ENCODE results near the gene CIAO3. TPM values are rescaled to one million over a fixed set of nuclear protein-coding genes. Genes with fewer than 3 reads are reported as not detected.

Gene CIAO3
- total RNA-seq, result 34.8 and 36.0 TPM in 2 replicates

GRCh38 chr16:740764-741505, at the start of gene CIAO3:
TSS of gene CIAO3 (minus strand) at chr16:740997. CDS start at chr16:740985, 12 bp downstream.

DNA sequence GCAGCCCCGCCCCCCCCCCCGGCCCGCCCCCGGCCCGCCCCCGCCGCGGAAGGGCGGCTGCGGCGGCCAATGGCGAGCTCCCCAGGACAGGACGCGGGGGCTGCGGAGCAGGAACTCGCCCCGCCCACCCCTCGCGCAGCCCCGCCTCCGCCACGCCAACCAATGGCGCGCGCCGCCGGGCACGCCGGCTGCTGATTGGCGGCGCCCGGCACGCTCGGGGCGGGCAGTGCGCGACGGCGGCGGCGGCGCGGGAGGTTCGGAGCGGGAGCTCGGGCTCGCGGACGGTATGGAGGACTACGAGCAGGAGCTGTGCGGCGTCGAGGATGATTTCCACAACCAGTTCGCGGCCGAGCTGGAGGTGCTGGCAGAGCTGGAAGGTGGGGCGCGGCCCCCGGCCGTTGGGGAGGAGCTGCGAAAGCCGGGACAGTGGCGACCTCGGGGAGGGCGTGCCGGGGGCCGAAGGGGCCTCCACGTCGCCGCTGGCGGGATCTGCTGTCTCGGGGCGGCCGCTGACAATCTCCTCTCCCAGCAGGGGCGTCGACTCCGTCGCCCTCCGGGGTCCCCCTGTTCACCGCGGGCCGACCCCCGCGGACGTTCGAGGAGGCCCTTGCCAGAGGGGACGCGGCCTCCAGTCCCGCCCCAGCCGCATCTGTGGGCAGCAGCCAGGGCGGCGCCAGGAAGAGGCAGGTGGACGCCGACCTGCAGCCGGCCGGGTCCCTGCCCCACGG, 47.8 kb upstream of the CIAO3 start, which contains the start of gene CHTF18:
Gene CHTF18, plus strand, starts transcription at position 222 of the 728 bp plus-strand sequence. Its CDS starts 65 bp downstream, at position 287.

GRCh38 chr16:787978-788398, 47.2 kb upstream of the CIAO3 start, which contains the start of gene RPUSD1:
TSS of gene RPUSD1 (minus strand) at chr16:788381. CDS start at chr16:787737, 644 bp downstream.

GRCh38 chr16:760545-761343, 19.9 kb upstream of the CIAO3 start, which contains the start of gene MSLN:
TSS of gene MSLN (plus strand) at chr16:760734. CDS start at chr16:762681, 1,947 bp downstream.

GRCh38 chr16:726438-727290, 14.1 kb downstream of the CIAO3 start, which contains the start of the genes CCDC78 and HAGHL:
TSS of gene CCDC78 (minus strand) at chr16:726443. CDS start at chr16:726367, 76 bp downstream.
TSS of gene HAGHL (plus strand) at chr16:727106. CDS start at chr16:727510, 404 bp downstream.

GRCh38 chr16:720990-721764, 19.6 kb downstream of the CIAO3 start, which contains the start of gene ANTKMT:
TSS of gene ANTKMT (plus strand) at chr16:721146. CDS start at chr16:721275, 129 bp downstream.

DNA sequence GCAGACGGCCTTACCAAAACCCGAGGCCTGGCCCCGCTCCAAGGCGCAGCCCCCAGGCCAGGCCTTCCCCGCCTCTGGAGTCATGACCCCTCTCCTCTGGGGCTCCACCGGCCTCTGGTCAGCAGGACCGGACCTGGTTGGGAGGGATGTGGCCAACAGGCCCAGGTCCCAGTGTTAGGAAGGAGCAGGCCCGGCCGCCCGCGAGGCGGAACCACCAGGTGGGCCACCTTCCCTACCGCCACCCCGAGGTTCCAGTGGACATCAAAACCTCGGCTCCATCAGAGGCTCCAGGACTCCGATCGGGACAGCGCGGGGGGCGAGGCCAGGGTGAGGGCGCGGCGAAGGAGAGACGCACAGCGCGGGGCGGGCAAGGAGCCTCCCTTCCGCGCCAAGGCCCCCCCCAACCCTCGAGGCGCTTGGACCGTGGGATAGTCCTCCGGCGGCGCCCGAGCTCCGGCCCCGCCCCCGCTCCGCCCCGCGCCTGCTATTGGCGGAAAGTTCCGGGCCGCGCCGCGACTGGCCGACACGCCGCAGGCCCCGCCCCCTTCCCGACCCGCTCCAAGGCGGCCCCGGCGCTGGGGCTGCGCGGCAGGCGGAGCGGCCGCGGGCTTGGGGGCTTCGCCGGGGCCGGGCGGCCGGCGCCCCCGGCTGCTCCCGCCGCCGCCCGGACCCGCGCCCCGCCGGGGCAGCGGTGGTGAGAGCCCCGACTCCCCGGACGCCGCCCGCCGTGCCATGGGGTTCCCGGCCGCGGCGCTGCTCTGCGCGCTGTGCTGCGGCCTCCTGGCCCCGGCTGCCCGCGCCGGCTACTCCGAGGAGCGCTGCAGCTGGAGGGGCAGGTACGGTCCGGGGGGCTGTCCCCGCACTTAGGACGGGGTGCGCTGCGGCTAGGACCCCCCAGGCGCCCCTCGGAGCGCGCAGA, 26.0 kb downstream of the CIAO3 start, which contains the start of gene METRN:
Gene METRN, plus strand, starts transcription at position 561 of the 919 bp plus-strand sequence. Its CDS starts 172 bp downstream, at position 733.

DNA sequence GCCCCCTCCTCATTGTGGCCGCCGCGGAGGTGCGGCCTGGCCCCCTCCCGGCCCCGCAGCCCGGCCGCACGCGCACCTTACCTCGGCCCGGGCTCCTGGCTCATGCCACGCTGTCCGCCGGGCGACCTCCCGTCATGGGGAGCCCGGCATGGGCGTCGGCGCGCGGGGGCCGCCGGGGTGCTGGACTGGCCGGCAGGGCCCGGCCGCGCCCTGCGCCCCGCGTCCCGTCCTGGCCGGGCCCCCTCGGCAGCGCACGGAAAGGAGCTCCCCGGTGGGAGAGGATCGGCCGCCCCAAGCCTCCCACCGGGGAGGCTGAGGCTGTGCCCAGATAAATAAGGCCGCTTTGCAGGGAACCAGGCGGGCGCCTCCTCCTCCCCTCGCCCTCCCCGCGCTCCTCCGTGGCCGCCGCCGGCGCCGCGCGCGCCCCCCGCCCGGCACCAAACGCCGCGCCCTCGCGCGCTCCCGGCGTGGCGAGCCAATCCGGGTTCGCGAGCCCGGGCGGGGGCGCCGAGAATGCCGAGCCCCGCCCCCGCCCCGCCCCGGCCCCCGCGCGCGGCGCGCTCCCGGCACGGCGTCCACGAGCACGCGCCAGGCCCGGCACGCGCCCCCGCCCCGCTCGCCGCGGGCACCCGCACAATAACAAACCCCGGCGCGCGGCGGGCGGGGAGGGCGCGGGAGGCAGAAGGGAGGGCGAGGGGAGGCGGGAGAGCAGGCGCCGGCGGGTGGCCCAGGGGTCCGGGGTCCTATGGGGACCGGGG, 35.2 kb downstream of the CIAO3 start, which contains the start of gene FBXL16:
Gene FBXL16, minus strand, starts transcription at position 371 of the 758 bp plus-strand sequence. CDS start 8,396 bp downstream, outside the sequence.

DNA sequence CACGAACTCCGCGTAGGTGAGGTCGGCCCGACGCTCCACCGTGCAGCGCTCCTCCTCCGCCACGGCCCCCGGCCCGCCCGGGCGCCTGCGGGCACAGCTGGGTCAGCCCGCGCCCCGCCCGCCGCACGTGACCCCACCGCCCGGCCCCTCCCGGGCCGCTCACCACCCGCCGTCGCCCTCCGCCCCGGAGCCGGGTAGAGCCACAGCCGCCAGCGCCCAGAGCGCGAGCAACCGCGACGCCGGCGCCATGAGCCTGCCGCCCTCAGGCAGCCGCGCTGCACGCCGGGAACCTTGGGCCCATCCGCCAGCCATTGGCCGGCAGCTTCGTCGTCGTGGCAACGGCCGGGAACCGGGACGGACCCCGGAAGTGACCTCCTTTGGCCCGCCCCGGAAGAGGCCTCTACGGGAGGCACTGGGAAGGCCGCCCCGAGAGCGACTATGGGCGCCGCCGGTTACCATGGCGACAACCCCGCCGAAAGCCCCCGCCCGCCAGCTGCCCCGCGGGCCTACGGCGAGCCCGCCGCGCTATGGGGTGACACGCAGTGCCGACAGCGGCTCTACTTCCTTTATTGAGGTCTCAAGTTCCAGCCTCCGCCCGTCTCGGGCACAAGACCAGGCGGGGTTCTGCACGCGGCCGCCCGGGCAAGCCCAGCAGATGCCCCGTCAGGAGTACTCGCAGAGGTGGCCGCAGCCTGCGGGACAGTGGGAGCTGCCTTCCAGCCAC, 56.6 kb downstream of the CIAO3 start, which contains the start of gene JMJD8:
Gene JMJD8, minus strand, starts transcription at position 264 of the 724 bp plus-strand sequence. Its CDS starts 15 bp downstream, at position 249.

GRCh38 chr16:679814-680624, 60.8 kb downstream of the CIAO3 start, which contains the start of gene STUB1:
TSS of gene STUB1 (plus strand) at chr16:680410. CDS start at chr16:680526, 116 bp downstream.

Small RNA genes lying within 50 kb of the gene (small RNA-seq; reads per million reads assigned to genes)
- not detected for gene MIR662

Other genes starting within 250 kb of the CIAO3 start
- gene CAPN15, start 213.3 kb downstream of the CIAO3 start, total RNA-seq, result 45.2 and 67.6 TPM in 2 replicates
- gene PRR35, start 180.6 kb downstream of the CIAO3 start, total RNA-seq, result not detected in 2 replicates
- gene NHLRC4, start 174.0 kb downstream of the CIAO3 start, total RNA-seq, result 0.37 and 0.59 TPM in 2 replicates
- 23.5 and 25.6 TPM in 2 replicates for gene PIGQ, start 171.0 kb downstream of the CIAO3 start, total RNA-seq
- 11.4 and 13.3 TPM in 2 replicates for gene RAB40C, start 150.9 kb downstream of the CIAO3 start, total RNA-seq
- gene WFIKKN1, start 110.0 kb downstream of the CIAO3 start, total RNA-seq, result 0.20 and 0.37 TPM in 2 replicates
- gene METTL26, start 104.7 kb downstream of the CIAO3 start, total RNA-seq, result 88.2 and 125 TPM in 2 replicates
- 23.7 and 25.7 TPM in 2 replicates for gene MCRIP2, start 99.2 kb downstream of the CIAO3 start, total RNA-seq
- gene WDR90, start 91.6 kb downstream of the CIAO3 start, total RNA-seq, result 15.4 and 25.8 TPM in 2 replicates
- gene RHOT2, start 72.9 kb downstream of the CIAO3 start, total RNA-seq, result 40.4 and 58.6 TPM in 2 replicates
- gene RHBDL1, start 65.3 kb downstream of the CIAO3 start, total RNA-seq, result 0.39 and 1.8 TPM in 2 replicates
- gene STUB1, start 60.6 kb downstream of the CIAO3 start, total RNA-seq, result 129 and 152 TPM in 2 replicates
- gene JMJD8, start 56.7 kb downstream of the CIAO3 start, total RNA-seq, result 30.9 and 35.6 TPM in 2 replicates
- 9.6 and 10.0 TPM in 2 replicates for gene WDR24, start 50.6 kb downstream of the CIAO3 start, total RNA-seq
- 0.37 and 0.59 TPM in 2 replicates for gene FBXL16, start 35.2 kb downstream of the CIAO3 start, total RNA-seq
- gene METRN, start 25.9 kb downstream of the CIAO3 start, total RNA-seq, result 54.0 and 71.2 TPM in 2 replicates
- 27.2 and 28.3 TPM in 2 replicates for gene ANTKMT, start 19.9 kb downstream of the CIAO3 start, total RNA-seq
- gene CCDC78, start 14.6 kb downstream of the CIAO3 start, total RNA-seq, result 3.7 and 4.7 TPM in 2 replicates
- 15.8 and 18.8 TPM in 2 replicates for gene HAGHL, start 13.9 kb downstream of the CIAO3 start, total RNA-seq
- gene MSLN, start 19.7 kb upstream of the CIAO3 start, total RNA-seq, result not detected in 2 replicates
- gene RPUSD1, start 47.4 kb upstream of the CIAO3 start, total RNA-seq, result 27.2 and 29.1 TPM in 2 replicates
- gene CHTF18, start 47.6 kb upstream of the CIAO3 start, total RNA-seq, result 16.9 and 20.1 TPM in 2 replicates
- not detected in 2 replicates for gene GNG13, start 59.7 kb upstream of the CIAO3 start, total RNA-seq
- gene LMF1, start 230.0 kb upstream of the CIAO3 start, total RNA-seq, result 11.1 and 18.0 TPM in 2 replicates
- gene SOX8, start 240.8 kb upstream of the CIAO3 start, total RNA-seq, result under 0.01 and 0.78 TPM in 2 replicates

Measured in subcutaneous preadipocyte (primary cell).